Esophagus muscularis mucosa (tissue), 3 donors: Measurements from ENCODE around the gene ASCL1.

Experiments used
- POLR2AphosphoS5 ChIP-seq, 2 donors: sonication (generic); formaldehyde crosslinking; IDR thresholded peaks; one replicate each; pipeline ENCODE4 v1.6.1; 2017; ENCODE audit warnings: antibody characterized with exemption in 2 of 2
- TF ChIP-seq, protein P1 (sequence below), 3 experiments: fragments of 200-600 bp in 2 of 3; fragments of 450-650 bp in 1 of 3; sonication (generic) in 2 of 3; IDR thresholded peaks; one replicate each; pipeline ENCODE4 v1.5.1; 2017 to 2019; ENCODE audit warnings: antibody characterized with exemption in 3 of 3, mild to moderate bottlenecking in 2 of 3, moderate library complexity in 1 of 3

DNA sequence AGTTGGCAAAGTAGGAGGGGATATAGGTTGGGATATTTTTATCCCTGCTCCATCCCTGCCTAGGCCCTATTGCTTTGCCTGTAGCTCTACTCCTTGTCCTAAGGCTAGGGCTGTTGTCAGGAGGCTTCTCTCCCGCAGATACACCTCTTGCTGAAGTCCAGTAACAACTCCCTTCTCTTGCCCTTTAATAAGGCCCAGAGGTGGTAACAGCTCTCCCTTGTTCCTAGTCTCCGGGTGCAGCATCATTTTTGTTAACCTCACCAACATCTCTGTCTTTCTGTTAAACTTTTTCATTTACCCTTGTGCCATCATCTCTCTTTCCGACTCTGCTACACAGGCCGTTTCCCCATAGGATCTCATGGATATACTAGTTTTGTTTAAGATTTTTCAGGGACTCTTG, 6.3 kb downstream of the ASCL1 start:
- TF ChIP-seq, protein P1, sequence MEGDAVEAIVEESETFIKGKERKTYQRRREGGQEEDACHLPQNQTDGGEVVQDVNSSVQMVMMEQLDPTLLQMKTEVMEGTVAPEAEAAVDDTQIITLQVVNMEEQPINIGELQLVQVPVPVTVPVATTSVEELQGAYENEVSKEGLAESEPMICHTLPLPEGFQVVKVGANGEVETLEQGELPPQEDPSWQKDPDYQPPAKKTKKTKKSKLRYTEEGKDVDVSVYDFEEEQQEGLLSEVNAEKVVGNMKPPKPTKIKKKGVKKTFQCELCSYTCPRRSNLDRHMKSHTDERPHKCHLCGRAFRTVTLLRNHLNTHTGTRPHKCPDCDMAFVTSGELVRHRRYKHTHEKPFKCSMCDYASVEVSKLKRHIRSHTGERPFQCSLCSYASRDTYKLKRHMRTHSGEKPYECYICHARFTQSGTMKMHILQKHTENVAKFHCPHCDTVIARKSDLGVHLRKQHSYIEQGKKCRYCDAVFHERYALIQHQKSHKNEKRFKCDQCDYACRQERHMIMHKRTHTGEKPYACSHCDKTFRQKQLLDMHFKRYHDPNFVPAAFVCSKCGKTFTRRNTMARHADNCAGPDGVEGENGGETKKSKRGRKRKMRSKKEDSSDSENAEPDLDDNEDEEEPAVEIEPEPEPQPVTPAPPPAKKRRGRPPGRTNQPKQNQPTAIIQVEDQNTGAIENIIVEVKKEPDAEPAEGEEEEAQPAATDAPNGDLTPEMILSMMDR (IDR thresholded peaks at IDR 0.05) = no peak
- no peak for TF ChIP-seq POLR2AphosphoS5 (IDR thresholded peaks at IDR 0.05)
